ENCODE results near the gene TNS3. TPM values are rescaled to one million over a fixed set of nuclear protein-coding genes. Genes with fewer than 3 reads are reported as not detected.

Gene TNS3
- total RNA-seq, 1 donor from 2014 or later, result 30.3 TPM

DNA sequence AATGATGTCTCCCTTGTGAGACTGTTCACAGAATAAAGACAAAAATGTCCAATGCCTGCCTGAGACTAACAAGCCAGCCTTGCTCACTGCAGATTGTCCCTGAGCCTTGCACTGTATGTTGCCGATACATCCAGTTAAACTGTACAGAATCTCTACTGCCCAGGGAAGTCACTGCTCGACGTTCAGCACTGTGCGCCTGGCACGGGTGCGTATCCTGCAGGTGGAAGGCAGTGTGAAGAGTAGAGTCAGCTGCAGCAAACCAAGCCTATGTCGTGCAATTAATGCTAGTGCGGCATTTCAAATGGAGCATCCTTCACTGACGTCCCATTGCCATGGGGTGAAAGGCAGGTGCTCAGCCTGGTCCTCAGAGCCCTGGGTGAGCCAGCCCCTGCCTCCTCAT, 132.9 kb downstream of the TNS3 start:
- TF ChIP-seq, protein P1, sequence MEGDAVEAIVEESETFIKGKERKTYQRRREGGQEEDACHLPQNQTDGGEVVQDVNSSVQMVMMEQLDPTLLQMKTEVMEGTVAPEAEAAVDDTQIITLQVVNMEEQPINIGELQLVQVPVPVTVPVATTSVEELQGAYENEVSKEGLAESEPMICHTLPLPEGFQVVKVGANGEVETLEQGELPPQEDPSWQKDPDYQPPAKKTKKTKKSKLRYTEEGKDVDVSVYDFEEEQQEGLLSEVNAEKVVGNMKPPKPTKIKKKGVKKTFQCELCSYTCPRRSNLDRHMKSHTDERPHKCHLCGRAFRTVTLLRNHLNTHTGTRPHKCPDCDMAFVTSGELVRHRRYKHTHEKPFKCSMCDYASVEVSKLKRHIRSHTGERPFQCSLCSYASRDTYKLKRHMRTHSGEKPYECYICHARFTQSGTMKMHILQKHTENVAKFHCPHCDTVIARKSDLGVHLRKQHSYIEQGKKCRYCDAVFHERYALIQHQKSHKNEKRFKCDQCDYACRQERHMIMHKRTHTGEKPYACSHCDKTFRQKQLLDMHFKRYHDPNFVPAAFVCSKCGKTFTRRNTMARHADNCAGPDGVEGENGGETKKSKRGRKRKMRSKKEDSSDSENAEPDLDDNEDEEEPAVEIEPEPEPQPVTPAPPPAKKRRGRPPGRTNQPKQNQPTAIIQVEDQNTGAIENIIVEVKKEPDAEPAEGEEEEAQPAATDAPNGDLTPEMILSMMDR (IDR thresholded peaks at IDR 0.05), result no peak
- Mint-ChIP-seq H3K4me3 (no peak overlapping the region), H3K36me3 (ENCODE audit: low read depth) (peaks cover 7% of the 10 kb centered on the region), H3K27ac (no peak overlapping the region), H3K27me3 (no peaks in the 10 kb centered on the region), H3K9me3 (no peaks in the 10 kb centered on the region), H3K4me1 (peaks cover 28% of the 10 kb centered on the region)
- CTCF ChIA-PET, result no interaction called here
- intact Hi-C loops (cut with micrococcal nuclease), result no loop called here
- POLR2A ChIA-PET, result no interaction called here
- ATAC-seq (ENCODE audit: low read depth), result no peak
- no peak for DNase-seq

DNA sequence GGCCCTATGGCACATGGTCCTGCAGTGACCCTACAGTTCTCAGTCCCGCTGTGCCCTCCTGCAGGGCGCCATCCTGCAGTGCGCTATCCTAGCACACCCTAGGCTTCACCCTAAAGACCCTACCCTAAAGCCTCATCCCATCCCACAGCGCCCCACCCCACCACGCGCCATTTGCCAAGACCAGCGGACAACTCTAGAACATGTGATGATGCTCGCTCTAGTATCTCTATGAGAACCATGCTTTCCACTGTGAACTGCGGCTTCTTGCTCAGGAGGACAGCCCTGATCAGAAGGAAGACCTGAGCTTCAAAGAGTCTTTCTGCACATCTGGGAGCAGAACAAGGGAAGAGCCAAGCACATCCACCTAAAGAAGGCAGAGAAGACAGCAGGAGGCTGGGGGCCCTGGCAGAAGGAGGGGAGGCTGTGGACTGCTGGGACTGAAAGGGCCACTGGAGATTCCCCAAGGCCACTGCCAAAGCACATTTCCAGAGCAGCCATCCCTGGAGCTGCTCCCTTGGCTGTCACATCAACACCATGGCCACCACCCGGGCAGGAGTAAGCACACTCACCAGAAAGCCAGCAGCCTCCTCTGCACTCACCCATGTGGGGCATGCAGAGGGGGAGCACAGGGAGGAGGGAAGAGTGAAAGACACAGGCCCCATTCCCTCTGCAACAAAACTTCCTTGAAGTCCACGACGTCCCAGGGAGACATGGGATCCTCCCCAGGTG, 134.1 kb downstream of the TNS3 start:
- TF ChIP-seq, protein P1 (IDR thresholded peaks at IDR 0.05), result no peak
- no peak for ATAC-seq (ENCODE audit: low read depth)
- POLR2A ChIA-PET, result no interaction called here

DNA sequence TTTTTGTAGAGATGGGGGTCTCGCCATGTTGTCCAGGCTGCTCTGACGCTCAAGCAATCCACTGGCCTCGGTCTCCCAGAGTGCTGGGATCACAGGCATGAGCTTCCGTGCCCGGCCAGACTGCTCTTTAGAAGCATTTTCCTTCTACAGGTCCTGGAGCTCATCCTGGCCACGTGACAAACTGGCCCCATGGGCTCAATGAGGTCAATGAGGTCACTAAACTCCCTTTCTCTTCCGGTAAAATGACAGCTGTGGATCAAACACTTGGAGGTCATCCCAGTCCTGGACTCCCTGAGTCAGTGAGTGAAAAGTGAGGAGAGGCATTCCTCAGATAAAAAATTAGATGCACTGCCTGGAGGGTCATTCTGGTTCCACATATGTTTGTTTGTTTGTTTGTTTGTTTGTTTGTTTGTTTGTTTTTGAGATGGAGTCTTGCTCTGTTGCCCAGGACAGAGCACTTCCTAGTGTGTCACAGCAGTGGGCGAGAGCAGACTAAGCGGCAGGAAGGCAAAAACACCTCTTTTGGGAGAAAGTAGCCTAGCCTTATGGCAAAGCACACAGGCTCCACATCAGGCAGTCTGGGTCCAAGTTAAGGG, 134.9 kb downstream of the TNS3 start:
- Mint-ChIP-seq H3K27me3 (no peaks in the 10 kb centered on the region), H3K4me3 (no peak overlapping the region), H3K9me3 (no peaks in the 10 kb centered on the region), H3K27ac (no peak overlapping the region), H3K4me1 (peaks cover 22% of the 10 kb centered on the region), H3K36me3 (ENCODE audit: low read depth) (peaks cover 7% of the 10 kb centered on the region)
- intact Hi-C loops (cut with micrococcal nuclease), result no loop called here
- ATAC-seq (ENCODE audit: low read depth) (no peak), DNase-seq (no peak)
- TF ChIP-seq, protein P1 (IDR thresholded peaks at IDR 0.05), result no peak
- CTCF ChIA-PET, result interaction anchor here (2.8 to 5.4 kb wide), 3 partner anchors 10 to 373 kb away, joined by 8 to 47 read pairs (median 16); no protein-coding TSS in a partner anchor
- POLR2A ChIA-PET, result interaction anchor here (0.6 kb wide), 1 partner anchor 672 kb away, joined by 4 read pairs; no protein-coding TSS in a partner anchor

More for the DNA sequence above, 134.1 kb downstream of the TNS3 start:
- no peak for DNase-seq
- peaks cover 7% of the 10 kb centered on the region for H3K36me3 Mint-ChIP-seq (ENCODE audit: low read depth)
- H3K4me3 Mint-ChIP-seq, result no peak overlapping the region
- CTCF ChIA-PET, result no interaction called here
- intact Hi-C loops (cut with micrococcal nuclease), result no loop called here
- H3K27ac Mint-ChIP-seq, result no peak overlapping the region
- no peaks in the 10 kb centered on the region for H3K27me3 Mint-ChIP-seq
- peaks cover 22% of the 10 kb centered on the region for H3K4me1 Mint-ChIP-seq
- no peaks in the 10 kb centered on the region for H3K9me3 Mint-ChIP-seq

DNA sequence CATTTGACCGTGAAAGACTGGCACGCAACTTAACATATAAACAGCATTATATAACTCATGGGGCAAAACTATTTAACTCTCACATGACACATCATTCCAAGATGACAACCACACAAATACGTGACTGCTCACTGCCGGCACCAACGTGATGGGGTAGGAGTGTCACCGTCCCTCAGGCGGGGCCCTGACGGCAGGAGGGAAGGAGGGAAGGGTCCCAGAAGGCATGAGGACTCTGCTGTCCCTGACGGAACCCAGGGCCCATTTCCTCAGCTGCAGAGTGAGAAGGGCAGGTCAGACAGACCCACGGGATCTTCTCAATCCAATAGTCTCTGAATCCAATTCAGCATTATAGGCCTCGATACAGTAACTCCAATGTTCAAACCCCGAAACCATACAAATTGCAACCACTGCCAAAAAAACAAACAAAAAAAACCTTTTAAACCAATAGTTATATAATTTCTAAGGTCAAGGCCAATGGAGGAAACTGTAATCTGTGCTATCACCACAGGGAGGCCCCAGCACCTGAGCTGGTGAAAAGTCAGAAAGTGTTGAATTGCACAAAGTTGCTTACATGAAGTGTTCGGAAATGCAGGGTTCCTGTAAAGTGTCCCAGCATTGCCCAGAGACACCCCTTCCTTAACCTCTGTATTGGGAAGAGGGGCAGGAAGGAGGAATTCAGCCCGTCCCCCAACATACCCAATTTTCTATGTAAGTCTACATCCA, 137.4 kb downstream of the TNS3 start:
- ChIA-PET CTCF (interaction anchor here (0.7 to 5.4 kb wide), 17 partner anchors 9 to 500 kb away, joined by 3 to 47 read pairs (median 4); partner anchors contain the start of gene TNS3), POLR2A (interaction anchor here (0.6 to 1.2 kb wide), 4 partner anchors 17 to 375 kb away, joined by 3 to 5 read pairs (median 4); no protein-coding TSS in a partner anchor)
- Mint-ChIP-seq H3K27ac (no peak overlapping the region), H3K36me3 (ENCODE audit: low read depth) (peaks cover 17% of the 10 kb centered on the region), H3K4me1 (peaks cover 22% of the 10 kb centered on the region), H3K4me3 (no peak overlapping the region), H3K9me3 (no peaks in the 10 kb centered on the region), H3K27me3 (no peaks in the 10 kb centered on the region)
- ATAC-seq (ENCODE audit: low read depth), result peak; percentile 72
- TF ChIP-seq, protein P1 (IDR thresholded peaks at IDR 0.05), result no peak
- intact Hi-C loops (cut with micrococcal nuclease), result loop anchor here (1.0 to 5.0 kb wide), 7 partner anchors 36 to 493 kb away; no protein-coding TSS in a partner anchor
- DNase-seq, result no peak

Measured in activated B cell treated with CpG ODN at 0.5 μM for 24 hours (primary cell).